GM23338 (cell line): Measurements from ENCODE around the gene MYO5B.

ENCODE experiments used
- CREB1 ChIP-seq: fragments of 250-450 bp; sonication (Bioruptor Pico); IDR thresholded peaks from 2 replicates; pipeline ENCODE4 v1.5.0; 2020; ENCODE audit warnings: low read depth, mild to moderate bottlenecking, moderate library complexity
- EZH2 ChIP-seq: fragments of 200-600 bp; sonication (generic); IDR thresholded peaks from one replicate; pipeline ENCODE4 v1.8.0; 2017; ENCODE audit warnings: antibody characterized with exemption, mild to moderate bottlenecking, low read depth; ENCODE audit not compliant: unreplicated experiment
- EZH2phosphoT487 ChIP-seq: fragments of 200-600 bp; sonication (generic); IDR thresholded peaks from one replicate; pipeline ENCODE4 v1.8.1; 2018; ENCODE audit warnings: antibody characterized with exemption; ENCODE audit not compliant: unreplicated experiment
- JUNB ChIP-seq: IDR thresholded peaks from one replicate; pipeline ENCODE4 v1.6.1; 2016; ENCODE audit warnings: antibody characterized with exemption; ENCODE audit not compliant: unreplicated experiment
- POLR2AphosphoS5 ChIP-seq: IDR thresholded peaks from 2 replicates; pipeline ENCODE4 v1.6.1; 2016; ENCODE audit warnings: antibody characterized with exemption, low read depth
- STAT1 ChIP-seq: IDR thresholded peaks from one replicate; pipeline ENCODE4 v1.6.1; 2016; ENCODE audit warnings: antibody characterized with exemption; ENCODE audit not compliant: unreplicated experiment
- ZNF114 ChIP-seq: fragments of 250-450 bp; sonication (Bioruptor Pico); IDR thresholded peaks from 2 replicates; pipeline ENCODE4 v1.5.0; 2020; ENCODE audit warnings: mild to moderate bottlenecking, moderate library complexity
- ZNF331 ChIP-seq: fragments of 250-450 bp; sonication (Bioruptor Pico); IDR thresholded peaks from 2 replicates; pipeline ENCODE4 v1.5.0; 2020; ENCODE audit warnings: low read depth, mild to moderate bottlenecking, moderate library complexity
- TF ChIP-seq, protein P1 (sequence below), 2 experiments: fragments of 200-600 bp in 1 of 2; sonication (generic) in 1 of 2; conservative IDR thresholded peaks; 2 replicates each; pipeline versions ENCODE4 v1.5.1 to v1.6.1; 2016 to 2017; ENCODE audit warnings: antibody characterized with exemption in 2 of 2, low read depth in 2 of 2, mild to moderate bottlenecking in 2 of 2, moderate library complexity in 1 of 2
- TF ChIP-seq, protein P2 (sequence below): fragments of 250-450 bp; sonication (Bioruptor Pico); IDR thresholded peaks from 2 replicates; pipeline ENCODE4 v1.5.0; 2020; ENCODE audit warnings: mild to moderate bottlenecking, moderate library complexity
- TF ChIP-seq, protein P3 (sequence below): IDR thresholded peaks from one replicate; pipeline ENCODE4 v1.6.1; 2018; ENCODE audit warnings: antibody characterized with exemption; ENCODE audit not compliant: unreplicated experiment
- TF ChIP-seq, protein P4 (sequence below): IDR thresholded peaks from 2 replicates; pipeline ENCODE4 v1.6.1; 2016; ENCODE audit warnings: antibody characterized with exemption

DNA sequence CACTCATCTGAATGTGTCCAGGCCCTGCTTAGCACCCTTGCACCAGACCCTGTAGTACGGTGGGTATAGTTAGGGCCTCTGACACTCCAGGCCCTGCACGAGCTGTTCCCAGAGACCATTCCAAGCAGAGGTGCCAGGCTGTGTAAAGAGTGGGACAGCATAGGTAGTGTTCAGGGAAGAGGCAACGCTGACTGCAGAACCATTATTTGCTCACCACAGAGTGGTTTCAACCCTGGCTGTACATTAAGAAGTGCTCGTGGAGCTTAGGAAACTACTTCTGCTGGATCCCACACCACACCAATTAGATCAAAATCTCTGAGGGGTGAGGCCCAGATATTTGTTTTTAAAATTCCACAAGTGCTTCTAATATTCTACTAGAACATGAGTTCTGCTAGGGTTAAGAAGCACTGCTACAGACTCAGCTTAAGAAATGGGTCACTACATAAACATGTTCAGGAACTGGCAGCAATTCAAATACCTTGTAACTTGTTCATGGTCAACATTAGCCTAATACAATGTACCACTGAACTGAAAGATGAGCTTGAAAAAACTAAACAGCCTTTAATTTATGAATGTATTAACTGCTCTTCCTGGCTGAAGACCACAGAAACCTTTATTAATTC is 183.0 kb downstream of the MYO5B start:
- TF ChIP-seq, protein P1, sequence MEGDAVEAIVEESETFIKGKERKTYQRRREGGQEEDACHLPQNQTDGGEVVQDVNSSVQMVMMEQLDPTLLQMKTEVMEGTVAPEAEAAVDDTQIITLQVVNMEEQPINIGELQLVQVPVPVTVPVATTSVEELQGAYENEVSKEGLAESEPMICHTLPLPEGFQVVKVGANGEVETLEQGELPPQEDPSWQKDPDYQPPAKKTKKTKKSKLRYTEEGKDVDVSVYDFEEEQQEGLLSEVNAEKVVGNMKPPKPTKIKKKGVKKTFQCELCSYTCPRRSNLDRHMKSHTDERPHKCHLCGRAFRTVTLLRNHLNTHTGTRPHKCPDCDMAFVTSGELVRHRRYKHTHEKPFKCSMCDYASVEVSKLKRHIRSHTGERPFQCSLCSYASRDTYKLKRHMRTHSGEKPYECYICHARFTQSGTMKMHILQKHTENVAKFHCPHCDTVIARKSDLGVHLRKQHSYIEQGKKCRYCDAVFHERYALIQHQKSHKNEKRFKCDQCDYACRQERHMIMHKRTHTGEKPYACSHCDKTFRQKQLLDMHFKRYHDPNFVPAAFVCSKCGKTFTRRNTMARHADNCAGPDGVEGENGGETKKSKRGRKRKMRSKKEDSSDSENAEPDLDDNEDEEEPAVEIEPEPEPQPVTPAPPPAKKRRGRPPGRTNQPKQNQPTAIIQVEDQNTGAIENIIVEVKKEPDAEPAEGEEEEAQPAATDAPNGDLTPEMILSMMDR (conservative IDR thresholded peaks at IDR 0.05; ENCODE audit: low read depth in 2 of 2), result no peak
- no peak for TF ChIP-seq POLR2AphosphoS5
- TF ChIP-seq EZH2phosphoT487, result no peak
- TF ChIP-seq EZH2, result no peak
- TF ChIP-seq, protein P2, sequence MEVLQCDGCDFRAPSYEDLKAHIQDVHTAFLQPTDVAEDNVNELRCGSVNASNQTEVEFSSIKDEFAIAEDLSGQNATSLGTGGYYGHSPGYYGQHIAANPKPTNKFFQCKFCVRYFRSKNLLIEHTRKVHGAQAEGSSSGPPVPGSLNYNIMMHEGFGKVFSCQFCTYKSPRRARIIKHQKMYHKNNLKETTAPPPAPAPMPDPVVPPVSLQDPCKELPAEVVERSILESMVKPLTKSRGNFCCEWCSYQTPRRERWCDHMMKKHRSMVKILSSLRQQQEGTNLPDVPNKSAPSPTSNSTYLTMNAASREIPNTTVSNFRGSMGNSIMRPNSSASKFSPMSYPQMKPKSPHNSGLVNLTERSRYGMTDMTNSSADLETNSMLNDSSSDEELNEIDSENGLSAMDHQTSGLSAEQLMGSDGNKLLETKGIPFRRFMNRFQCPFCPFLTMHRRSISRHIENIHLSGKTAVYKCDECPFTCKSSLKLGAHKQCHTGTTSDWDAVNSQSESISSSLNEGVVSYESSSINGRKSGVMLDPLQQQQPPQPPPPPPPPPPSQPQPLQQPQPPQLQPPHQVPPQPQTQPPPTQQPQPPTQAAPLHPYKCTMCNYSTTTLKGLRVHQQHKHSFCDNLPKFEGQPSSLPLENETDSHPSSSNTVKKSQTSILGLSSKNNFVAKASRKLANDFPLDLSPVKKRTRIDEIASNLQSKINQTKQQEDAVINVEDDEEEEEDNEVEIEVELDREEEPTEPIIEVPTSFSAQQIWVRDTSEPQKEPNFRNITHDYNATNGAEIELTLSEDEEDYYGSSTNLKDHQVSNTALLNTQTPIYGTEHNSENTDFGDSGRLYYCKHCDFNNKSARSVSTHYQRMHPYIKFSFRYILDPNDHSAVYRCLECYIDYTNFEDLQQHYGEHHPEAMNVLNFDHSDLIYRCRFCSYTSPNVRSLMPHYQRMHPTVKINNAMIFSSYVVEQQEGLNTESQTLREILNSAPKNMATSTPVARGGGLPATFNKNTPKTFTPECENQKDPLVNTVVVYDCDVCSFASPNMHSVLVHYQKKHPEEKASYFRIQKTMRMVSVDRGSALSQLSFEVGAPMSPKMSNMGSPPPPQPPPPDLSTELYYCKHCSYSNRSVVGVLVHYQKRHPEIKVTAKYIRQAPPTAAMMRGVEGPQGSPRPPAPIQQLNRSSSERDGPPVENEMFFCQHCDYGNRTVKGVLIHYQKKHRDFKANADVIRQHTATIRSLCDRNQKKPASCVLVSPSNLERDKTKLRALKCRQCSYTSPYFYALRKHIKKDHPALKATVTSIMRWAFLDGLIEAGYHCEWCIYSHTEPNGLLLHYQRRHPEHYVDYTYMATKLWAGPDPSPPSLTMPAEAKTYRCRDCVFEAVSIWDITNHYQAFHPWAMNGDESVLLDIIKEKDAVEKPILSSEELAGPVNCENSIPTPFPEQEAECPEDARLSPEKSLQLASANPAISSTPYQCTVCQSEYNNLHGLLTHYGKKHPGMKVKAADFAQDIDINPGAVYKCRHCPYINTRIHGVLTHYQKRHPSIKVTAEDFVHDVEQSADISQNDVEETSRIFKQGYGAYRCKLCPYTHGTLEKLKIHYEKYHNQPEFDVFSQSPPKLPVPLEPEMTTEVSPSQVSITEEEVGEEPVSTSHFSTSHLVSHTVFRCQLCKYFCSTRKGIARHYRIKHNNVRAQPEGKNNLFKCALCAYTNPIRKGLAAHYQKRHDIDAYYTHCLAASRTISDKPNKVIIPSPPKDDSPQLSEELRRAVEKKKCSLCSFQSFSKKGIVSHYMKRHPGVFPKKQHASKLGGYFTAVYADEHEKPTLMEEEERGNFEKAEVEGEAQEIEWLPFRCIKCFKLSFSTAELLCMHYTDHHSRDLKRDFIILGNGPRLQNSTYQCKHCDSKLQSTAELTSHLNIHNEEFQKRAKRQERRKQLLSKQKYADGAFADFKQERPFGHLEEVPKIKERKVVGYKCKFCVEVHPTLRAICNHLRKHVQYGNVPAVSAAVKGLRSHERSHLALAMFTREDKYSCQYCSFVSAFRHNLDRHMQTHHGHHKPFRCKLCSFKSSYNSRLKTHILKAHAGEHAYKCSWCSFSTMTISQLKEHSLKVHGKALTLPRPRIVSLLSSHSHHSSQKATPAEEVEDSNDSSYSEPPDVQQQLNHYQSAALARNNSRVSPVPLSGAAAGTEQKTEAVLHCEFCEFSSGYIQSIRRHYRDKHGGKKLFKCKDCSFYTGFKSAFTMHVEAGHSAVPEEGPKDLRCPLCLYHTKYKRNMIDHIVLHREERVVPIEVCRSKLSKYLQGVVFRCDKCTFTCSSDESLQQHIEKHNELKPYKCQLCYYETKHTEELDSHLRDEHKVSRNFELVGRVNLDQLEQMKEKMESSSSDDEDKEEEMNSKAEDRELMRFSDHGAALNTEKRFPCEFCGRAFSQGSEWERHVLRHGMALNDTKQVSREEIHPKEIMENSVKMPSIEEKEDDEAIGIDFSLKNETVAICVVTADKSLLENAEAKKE (CRISPR knock-in tag), result no peak
- TF ChIP-seq STAT1, result no peak
- no peak for TF ChIP-seq CREB1
- TF ChIP-seq JUNB, result no peak
- TF ChIP-seq, protein P3, sequence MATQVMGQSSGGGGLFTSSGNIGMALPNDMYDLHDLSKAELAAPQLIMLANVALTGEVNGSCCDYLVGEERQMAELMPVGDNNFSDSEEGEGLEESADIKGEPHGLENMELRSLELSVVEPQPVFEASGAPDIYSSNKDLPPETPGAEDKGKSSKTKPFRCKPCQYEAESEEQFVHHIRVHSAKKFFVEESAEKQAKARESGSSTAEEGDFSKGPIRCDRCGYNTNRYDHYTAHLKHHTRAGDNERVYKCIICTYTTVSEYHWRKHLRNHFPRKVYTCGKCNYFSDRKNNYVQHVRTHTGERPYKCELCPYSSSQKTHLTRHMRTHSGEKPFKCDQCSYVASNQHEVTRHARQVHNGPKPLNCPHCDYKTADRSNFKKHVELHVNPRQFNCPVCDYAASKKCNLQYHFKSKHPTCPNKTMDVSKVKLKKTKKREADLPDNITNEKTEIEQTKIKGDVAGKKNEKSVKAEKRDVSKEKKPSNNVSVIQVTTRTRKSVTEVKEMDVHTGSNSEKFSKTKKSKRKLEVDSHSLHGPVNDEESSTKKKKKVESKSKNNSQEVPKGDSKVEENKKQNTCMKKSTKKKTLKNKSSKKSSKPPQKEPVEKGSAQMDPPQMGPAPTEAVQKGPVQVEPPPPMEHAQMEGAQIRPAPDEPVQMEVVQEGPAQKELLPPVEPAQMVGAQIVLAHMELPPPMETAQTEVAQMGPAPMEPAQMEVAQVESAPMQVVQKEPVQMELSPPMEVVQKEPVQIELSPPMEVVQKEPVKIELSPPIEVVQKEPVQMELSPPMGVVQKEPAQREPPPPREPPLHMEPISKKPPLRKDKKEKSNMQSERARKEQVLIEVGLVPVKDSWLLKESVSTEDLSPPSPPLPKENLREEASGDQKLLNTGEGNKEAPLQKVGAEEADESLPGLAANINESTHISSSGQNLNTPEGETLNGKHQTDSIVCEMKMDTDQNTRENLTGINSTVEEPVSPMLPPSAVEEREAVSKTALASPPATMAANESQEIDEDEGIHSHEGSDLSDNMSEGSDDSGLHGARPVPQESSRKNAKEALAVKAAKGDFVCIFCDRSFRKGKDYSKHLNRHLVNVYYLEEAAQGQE, result no peak
- no peak for TF ChIP-seq ZNF114 (CRISPR knock-in tag)
- TF ChIP-seq, protein P4, sequence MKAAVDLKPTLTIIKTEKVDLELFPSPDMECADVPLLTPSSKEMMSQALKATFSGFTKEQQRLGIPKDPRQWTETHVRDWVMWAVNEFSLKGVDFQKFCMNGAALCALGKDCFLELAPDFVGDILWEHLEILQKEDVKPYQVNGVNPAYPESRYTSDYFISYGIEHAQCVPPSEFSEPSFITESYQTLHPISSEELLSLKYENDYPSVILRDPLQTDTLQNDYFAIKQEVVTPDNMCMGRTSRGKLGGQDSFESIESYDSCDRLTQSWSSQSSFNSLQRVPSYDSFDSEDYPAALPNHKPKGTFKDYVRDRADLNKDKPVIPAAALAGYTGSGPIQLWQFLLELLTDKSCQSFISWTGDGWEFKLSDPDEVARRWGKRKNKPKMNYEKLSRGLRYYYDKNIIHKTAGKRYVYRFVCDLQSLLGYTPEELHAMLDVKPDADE, result no peak
- no peak for TF ChIP-seq ZNF331 (CRISPR knock-in tag)
